Stimulated activated CD4-positive, alpha-beta T cell treated with anti-CD3 and anti-CD28 coated beads, Interleukin-1b, Interleukin-23, amount 100 ng/mL, for 1 hour (primary cell): ENCODE results near the gene MYH16.
"Not testable (repeated sequence)": the region's sequence is repeated elsewhere in the genome, so short reads cannot be mapped to it uniquely, and the experiment has no call there.

Experiments
- DNase-seq, 2 donors: peaks; one replicate each; pipeline ENCODE4 v3.0.0-alpha.2; 2020; ENCODE audit warnings: low read depth in 2 of 2

Gene MYH16

GRCh38 chr7:99305473-99306260 is 33.0 kb downstream of the MYH16 start:
- DNase-seq = no peak

DNA sequence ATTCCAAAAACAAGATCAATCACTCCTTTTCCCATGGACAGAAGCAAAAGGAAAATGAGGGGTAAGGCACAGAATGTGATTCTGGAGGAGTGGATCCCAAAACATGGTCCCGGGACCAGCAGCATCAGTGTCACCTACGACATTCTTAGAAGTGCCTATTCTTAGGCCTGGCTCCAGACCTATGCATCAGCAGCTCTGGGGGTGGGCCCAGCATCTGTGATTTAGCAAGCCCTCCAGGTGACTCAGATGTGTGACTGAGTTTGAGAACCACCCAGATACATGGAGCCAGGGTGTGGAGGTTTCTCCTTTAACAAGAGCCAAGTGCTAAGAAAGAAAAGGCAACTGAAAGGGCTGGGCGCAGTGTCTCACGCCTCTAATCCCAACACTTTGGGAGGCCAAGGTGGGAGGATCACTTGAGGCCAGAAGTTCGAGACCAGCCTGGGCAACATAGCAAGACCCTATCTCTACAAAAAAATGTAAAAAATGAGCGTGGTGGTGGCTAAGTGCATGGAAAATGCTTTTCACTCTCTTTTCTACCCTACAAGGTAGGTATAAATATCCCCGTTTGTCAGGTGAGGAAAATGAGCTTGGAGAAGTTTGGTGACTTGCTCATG is 35.9 kb downstream of the MYH16 start:
- DNase-seq = no peak

DNA sequence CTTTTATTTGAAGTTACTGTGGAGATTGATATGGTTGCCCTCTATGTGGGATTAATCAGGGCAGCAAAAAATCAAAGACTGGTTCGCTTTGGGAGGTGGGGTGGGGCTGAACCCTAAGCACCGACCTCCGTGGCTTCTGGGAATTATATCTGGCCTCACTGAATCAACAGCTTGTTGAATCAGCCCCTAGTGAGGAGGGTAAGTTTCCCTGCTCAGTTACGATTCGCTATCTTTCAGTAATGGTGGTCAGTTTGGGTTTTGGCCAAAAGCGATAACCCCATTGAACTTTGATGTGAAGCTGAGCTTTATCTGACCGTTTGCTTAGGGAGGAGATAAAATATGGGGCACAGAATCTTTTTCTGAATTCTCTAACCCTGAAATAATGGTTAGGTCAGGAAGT is 36.5 kb downstream of the MYH16 start:
- DNase-seq = no peak

DNA sequence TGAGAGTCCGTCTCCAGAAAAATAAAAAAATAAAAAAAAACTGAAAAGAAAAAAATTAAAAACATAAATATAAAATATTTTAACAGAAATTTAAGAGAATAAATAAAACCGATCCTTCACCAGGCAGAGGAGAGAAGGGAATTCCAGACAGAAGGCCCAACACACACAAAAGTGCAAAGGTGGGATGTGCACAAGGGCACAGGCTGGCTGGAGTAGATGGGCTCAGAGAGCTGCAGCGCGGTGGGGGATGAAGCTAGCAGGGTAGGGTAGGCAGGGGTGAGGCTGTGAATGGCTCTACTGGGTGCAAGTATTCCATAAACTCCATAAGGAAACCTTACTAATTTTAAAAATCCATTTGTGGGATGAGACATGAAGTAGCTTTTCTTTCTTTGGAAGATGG is 37.4 kb downstream of the MYH16 start:
- no peak for DNase-seq

- no peak for DNase-seq
Measured at GRCh38 chr7:99311702-99312101, 39.1 kb downstream of the MYH16 start.

- DNase-seq = peak; percentile 41 to 51
Measured at GRCh38 chr7:99312316-99313203, 39.9 kb downstream of the MYH16 start.

DNA sequence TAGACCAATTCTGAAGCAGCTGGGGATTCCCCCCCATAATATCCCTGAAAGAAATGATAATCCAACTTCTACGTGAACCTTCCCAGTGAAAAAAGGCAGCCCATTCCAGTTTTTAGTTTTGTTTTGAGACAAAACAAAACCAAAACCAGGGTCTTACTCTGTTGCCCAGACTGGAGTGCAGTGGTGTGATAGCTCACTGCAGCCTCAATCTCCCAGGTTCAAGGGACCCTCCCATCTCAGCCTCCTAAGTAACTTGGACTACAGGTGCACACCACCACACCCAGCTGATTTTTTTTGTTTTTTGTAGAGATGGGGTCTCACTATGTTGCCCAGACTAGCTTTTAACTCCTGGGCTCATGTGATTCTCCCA is 40.5 kb downstream of the MYH16 start:
- no peak for DNase-seq

DNA sequence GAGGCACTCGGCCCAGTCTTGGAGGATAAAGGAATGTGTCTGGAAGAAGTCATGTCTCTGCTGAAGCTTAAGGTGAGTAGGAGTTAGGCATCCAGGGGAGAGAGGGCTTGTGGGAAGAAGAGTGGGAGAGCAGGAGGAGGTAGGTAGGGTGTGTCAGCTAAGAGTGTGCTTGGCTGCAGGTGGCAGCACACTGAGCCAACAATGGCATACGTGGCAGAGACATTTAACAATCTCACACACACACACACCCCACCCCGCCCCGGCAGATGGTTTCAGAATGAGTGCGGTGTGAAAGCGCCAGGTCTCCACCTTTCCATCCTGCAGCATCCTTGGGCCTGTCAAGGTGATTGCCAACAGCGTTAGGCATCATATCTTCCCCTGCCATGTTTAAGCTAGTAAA is 41.9 kb downstream of the MYH16 start:
- DNase-seq = no peak

- DNase-seq = no peak
Measured at GRCh38 chr7:99320371-99320770, 47.7 kb downstream of the MYH16 start.

DNA sequence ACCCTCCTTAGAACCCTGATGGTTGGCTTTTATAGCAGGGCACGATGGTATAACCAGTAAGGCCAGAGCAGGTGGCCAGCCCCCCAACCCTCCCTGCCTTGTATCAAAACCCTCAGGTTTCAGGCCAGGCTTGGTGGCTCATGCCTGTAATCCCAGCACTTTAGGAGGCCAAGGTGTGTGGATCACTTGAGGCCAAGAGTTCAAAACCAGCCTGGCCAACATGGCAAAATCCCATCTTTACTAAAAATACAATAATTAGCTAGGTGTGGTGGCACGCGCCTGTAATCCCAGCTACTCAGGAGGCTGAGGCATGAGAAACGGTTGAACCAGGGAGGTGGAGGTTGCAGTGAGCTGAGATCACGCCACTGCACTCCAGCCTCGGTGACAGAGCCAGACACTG is 50.0 kb downstream of the MYH16 start:
- DNase-seq = not testable (repeated sequence)

- DNase-seq = no peak
Measured at GRCh38 chr7:99324559-99324958, 51.9 kb downstream of the MYH16 start.

- no peak for DNase-seq
Measured at GRCh38 chr7:99325001-99325493, 52.4 kb downstream of the MYH16 start.

- DNase-seq = peak; percentile 81 to 83
Measured at GRCh38 chr7:99325592-99326407, 53.2 kb downstream of the MYH16 start, which contains the start of gene ARPC1A. TSS of gene ARPC1A (plus strand) at chr7:99325898. CDS start at chr7:99333354, 7,456 bp downstream.

DNA sequence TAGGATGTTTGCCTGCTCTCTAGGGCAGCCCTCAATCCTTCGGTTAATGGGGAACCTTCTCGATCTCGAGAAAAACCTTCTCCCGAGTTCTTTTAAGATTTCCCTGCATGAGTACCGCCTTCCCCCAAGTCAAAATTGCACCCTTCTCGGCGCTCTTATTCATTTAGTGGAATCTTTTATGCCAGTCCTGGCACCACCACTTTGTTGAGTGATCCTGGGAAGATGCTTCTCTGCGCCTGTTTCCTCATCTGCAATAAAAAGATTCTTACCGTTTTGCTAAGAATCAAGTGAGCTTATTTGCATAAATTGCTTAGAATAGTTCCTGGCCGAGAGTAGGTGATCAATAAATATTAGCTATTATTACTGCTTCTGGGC is 53.8 kb downstream of the MYH16 start:
- no peak for DNase-seq

DNA sequence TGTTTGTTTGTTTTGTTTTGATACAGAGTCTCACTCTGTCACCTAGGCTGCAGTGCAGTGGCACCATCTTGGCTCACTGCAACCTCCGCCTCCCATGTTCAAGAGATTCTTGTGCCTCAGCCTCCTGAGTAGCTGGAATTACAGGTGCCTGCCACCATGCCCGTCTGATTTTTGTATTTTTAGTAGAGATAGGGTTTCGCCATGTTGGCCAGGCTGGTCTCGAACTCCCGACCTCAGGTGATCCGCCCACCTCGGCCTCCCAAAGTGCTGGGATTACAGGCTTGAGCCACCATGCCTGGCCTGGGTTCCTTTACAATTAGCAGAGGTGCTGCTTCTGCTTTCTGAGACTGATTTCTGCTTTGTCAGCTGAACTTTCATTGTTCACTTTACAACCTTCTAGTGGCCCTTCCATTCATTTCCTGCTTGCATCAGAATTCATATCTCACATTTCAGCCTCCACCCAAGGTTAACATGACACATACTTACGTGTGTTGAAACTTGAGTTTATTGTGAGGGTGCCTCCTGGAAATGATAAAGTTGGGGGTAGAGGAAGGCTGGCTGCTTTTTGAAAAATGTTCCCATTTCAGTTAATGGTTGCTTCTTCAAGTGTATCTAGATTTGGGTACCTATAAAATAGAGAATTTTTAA is 57.8 kb downstream of the MYH16 start:
- DNase-seq = not testable (repeated sequence)

DNA sequence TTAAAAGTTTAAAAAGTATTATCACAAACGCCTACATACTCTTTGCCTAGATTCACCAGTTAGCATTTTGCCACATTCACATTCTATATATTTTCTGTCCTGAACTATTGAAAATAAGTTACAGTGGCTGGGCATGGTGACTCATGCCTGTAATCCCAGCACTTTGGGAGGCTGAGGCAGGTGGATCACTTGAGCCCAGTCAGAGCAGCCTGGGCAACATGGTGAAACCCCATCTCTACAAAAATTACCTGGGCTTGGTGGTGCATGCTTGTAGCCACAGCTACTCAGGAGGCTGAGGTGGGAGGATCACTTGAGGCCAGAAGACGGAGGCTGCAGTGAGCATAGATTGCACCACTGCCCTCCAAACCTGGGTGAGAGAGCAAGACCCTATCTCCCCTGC is 58.4 kb downstream of the MYH16 start:
- no peak for DNase-seq

GRCh38 chr7:99339595-99339994 is 67.0 kb downstream of the MYH16 start:
- no peak for DNase-seq

DNA sequence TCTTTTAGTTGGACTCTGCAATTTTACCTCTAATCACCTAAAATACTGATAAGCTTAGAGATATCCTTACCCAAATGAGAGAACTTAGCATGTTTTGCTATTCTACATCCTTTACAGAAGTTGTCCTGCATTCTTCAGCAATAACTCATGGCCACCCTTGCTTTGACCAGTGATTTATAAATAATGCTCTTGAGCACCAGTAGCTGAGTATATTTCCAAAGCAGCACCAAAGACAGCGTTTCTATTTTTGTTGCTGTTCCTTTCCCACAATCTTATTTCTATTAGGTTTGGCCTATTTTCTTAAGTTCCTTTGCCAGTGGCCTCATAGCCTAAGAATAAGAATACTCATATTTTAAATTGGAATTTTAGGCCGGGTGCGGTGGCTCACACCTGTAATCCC is 68.0 kb downstream of the MYH16 start:
- no peak for DNase-seq

DNA sequence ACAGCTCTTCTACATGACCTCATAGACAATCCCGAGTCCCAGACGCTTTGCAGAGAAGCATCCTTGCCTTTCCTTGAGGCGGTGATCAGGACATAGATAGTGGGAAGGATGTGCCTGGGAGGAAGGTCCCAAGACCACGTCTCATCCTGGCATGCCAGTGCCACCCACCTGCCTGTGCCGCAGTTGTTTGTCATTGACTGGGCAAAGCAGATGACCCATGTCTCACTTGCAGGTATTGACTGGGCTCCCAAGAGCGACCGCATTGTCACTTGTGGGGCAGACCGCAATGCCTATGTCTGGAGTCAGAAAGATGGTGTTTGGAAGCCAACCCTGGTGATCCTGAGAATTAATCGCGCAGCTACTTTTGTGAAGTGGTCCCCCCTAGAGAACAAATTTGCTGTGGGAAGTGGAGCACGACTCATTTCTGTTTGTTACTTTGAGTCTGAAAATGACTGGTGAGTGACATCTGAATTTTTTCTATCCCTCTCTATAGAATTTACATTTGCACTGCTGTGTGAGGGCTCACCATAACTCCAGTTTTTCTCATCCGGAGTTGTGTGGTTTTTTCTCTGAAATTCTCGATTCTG is 71.5 kb downstream of the MYH16 start:
- DNase-seq = no peak

DNA sequence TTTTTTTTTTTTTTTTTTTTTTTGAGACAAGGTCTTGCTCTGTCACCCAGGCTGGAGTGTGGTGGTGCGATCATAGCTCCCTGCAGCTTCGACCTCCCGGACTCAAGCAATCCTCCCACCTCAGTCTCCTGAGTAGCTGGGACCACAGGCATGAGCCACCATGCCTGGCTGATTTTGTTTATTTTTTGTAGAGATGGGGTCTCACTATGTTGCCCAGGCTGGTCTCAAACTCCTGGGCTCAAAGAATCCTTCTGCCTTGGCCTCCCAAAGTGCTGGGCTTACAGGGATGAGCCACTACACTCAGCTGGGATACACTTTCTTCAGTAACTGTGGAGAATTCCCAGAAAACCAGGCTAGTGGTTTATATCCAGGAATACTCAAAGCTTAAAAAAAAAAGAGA is 78.0 kb downstream of the MYH16 start:
- not testable (repeated sequence) for DNase-seq

DNA sequence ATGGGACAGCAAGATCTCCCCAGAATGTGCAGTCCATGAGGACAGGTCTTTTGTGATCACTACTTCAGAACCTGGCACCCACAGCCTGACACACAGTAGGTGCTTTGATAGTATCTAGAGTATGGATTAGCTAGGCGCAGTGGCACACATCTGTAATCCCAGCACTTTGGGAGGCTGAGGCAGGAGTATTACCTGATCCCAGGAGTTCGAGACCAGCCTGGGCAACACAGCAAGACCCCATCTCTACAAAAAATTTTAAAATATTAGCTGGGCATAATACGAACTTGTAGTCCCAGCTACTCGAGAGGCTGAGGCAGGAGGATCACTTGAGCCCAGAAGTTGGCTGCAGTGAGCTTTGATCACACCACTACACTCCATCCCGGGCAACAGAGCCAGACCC is 79.6 kb downstream of the MYH16 start:
- DNase-seq = no peak
